ENCODE results near the gene MOV10L1. TPM values are rescaled to one million over a fixed set of nuclear protein-coding genes. Genes with fewer than 3 reads are reported as not detected.

Gene MOV10L1
- polyA plus RNA-seq, 1 donor, result 0.82 TPM

- DNase-seq (ENCODE audit: low read depth), result no peak
Measured at GRCh38 chr22:50104141-50104544, 14.3 kb downstream of the MOV10L1 start.

GRCh38 chr22:50105208-50106100 lies 15.6 kb downstream of the MOV10L1 start:
- DNase-seq (ENCODE audit: low read depth), result peak; percentile 48

- no peak for DNase-seq (ENCODE audit: low read depth)
Measured at GRCh38 chr22:50107529-50107928, 17.7 kb downstream of the MOV10L1 start.

GRCh38 chr22:50111056-50111455 lies 21.2 kb downstream of the MOV10L1 start:
- no peak for DNase-seq (ENCODE audit: low read depth)

GRCh38 chr22:50112151-50113118 lies 22.6 kb downstream of the MOV10L1 start:
- DNase-seq (ENCODE audit: low read depth), result no peak

- no peak for DNase-seq (ENCODE audit: low read depth)
Measured at GRCh38 chr22:50114221-50115021, 24.6 kb downstream of the MOV10L1 start.

GRCh38 chr22:50115693-50116092 lies 25.9 kb downstream of the MOV10L1 start:
- no peak for DNase-seq (ENCODE audit: low read depth)

- DNase-seq (ENCODE audit: low read depth), result no peak
Measured at GRCh38 chr22:50117168-50117762, 27.5 kb downstream of the MOV10L1 start.

- DNase-seq (ENCODE audit: low read depth), result no peak
Measured at GRCh38 chr22:50118129-50118528, 28.3 kb downstream of the MOV10L1 start.

- DNase-seq (ENCODE audit: low read depth), result no peak
Measured at GRCh38 chr22:50118557-50119168, 28.9 kb downstream of the MOV10L1 start.

- DNase-seq (ENCODE audit: low read depth), result no peak
Measured at GRCh38 chr22:50119169-50119767, 29.5 kb downstream of the MOV10L1 start.

GRCh38 chr22:50119768-50120251 lies 30.0 kb downstream of the MOV10L1 start:
- DNase-seq (ENCODE audit: low read depth), result no peak

- DNase-seq (ENCODE audit: low read depth), result no peak
Measured at GRCh38 chr22:50121202-50121740, 31.5 kb downstream of the MOV10L1 start.

GRCh38 chr22:50123119-50123518 lies 33.3 kb downstream of the MOV10L1 start:
- no peak for DNase-seq (ENCODE audit: low read depth)

GRCh38 chr22:50125029-50125428 lies 35.2 kb downstream of the MOV10L1 start:
- no peak for DNase-seq (ENCODE audit: low read depth)

GRCh38 chr22:50129121-50129736 lies 39.4 kb downstream of the MOV10L1 start:
- DNase-seq (ENCODE audit: low read depth), result no peak

GRCh38 chr22:50131894-50132293 lies 42.1 kb downstream of the MOV10L1 start:
- no peak for DNase-seq (ENCODE audit: low read depth)

- no peak for DNase-seq (ENCODE audit: low read depth)
Measured at GRCh38 chr22:50134481-50134880, 44.7 kb downstream of the MOV10L1 start.

GRCh38 chr22:50136581-50137015 lies 46.8 kb downstream of the MOV10L1 start:
- DNase-seq (ENCODE audit: low read depth), result no peak
